K562 (cell line): ENCODE data around the gene SLC39A3. TPM values are rescaled to one million over a fixed set of nuclear protein-coding genes. Genes with fewer than 3 reads are reported as not detected.

Source experiments
- ATAC-seq: fragments of 200-7000 bp; cut with Tn5 transposase; 3 replicates; pipeline ENCODE4 v1.9.1; 2020; ENCODE audit warnings: moderate library complexity
- BruUV-seq: library from RNA; stranded (reverse); fragments of 400-500 nt; replicated peaks from 2 replicates; lab custom pipeline; 2021; lab: Mats Ljungman, UMichigan
- CTCF ChIA-PET: fragments of 300-600 bp; formaldehyde crosslinking; extraction: SDS; loops from one replicate; lab custom pipeline; 2021; ENCODE audit warnings: low intra/inter-chr PET ratio; lab: Yijun Ruan, JAX
- POLR2A ChIA-PET: fragments of 300-600, 350-650 bp; sonication (Branson Sonifier 250); formaldehyde crosslinking; extraction: SDS; loops from one replicate; lab custom pipeline; 2021; ENCODE audit warnings: antibody characterized with exemption, inconsistent platforms; lab: Yijun Ruan, JAX
- DNase-seq, 4 experiments: peaks; one replicate each; pipeline versions ENCODE4 v3.0.0 to v3.0.0-alpha.2; 2011 to 2018; ENCODE audit warnings: low spot score in 3 of 4, mixed read lengths in 3 of 4; ENCODE audit errors: extremely low read depth in 1 of 4
- FAIRE-seq: peaks from 2 replicates; lab custom pipeline; 2011; peaks lifted over from hg19 to GRCh38; lab: Jason Lieb, UNC
- H2AFZ ChIP-seq: 2 replicates; pipeline ENCODE4 v1.6.0; 2011; ENCODE audit warnings: low read depth, low read length, control low read depth, inconsistent platforms
- H3K27ac ChIP-seq: fragments of 200-600 bp; 3 replicates; pipeline ENCODE4 v1.8.0; 2011; ENCODE audit warnings: low read depth, mild to moderate bottlenecking, control low read depth, inconsistent platforms, low read length, moderate library complexity, mixed read lengths; ENCODE audit errors: extremely low read depth
- H3K27me3 ChIP-seq, 2 experiments: fragments of 300-600 bp in 1 of 2; 2 replicates in 1 of 2; 3 replicates in 1 of 2; pipeline versions ENCODE4 v1.6.0 to v1.8.0; 2011; ENCODE audit warnings: inconsistent platforms in 2 of 2, low read length in 2 of 2, mild to moderate bottlenecking in 1 of 2, mixed read lengths in 1 of 2, moderate library complexity in 1 of 2; ENCODE audit not compliant: control insufficient read depth in 2 of 2, insufficient read depth in 2 of 2
- H3K36me3 ChIP-seq: fragments of 300-600 bp; 3 replicates; pipeline ENCODE4 v1.8.0; 2011; ENCODE audit warnings: mild to moderate bottlenecking, low read length, inconsistent platforms; ENCODE audit not compliant: control insufficient read depth, insufficient read depth
- H3K4me1 ChIP-seq, 2 experiments: fragments of 200-600 bp in 1 of 2; replicated peaks in 1 of 2; 2 replicates in 1 of 2; 3 replicates in 1 of 2; pipeline versions ENCODE4 v1.5.1 to v1.8.0; 2011; ENCODE audit warnings: inconsistent platforms in 2 of 2, low read length in 2 of 2, mild to moderate bottlenecking in 1 of 2, mixed read lengths in 1 of 2, moderate library complexity in 1 of 2; ENCODE audit not compliant: control insufficient read depth in 2 of 2, insufficient read depth in 2 of 2
- H3K4me2 ChIP-seq: 2 replicates; pipeline ENCODE4 v1.6.1; 2011; ENCODE audit warnings: low read length, control low read depth, inconsistent platforms, mixed read lengths; ENCODE audit not compliant: insufficient read depth
- H3K4me3 ChIP-seq: fragments of 200-600 bp; sonication (generic), shearing (Covaris generic); 2 replicates; pipeline ENCODE4 v1.5.1; 2016; ENCODE audit warnings: control low read depth, inconsistent platforms
- H3K79me2 ChIP-seq: fragments of 200-600 bp; 3 replicates; pipeline ENCODE4 v1.8.0; 2011; ENCODE audit warnings: low read length, inconsistent platforms; ENCODE audit not compliant: control insufficient read depth, insufficient read depth
- H3K9ac ChIP-seq, 2 experiments: 2 replicates each; pipeline versions ENCODE4 v1.6.0 to v1.6.1; 2011; ENCODE audit warnings: low read depth in 2 of 2, low read length in 2 of 2, control low read depth in 1 of 2, inconsistent platforms in 1 of 2, mild to moderate bottlenecking in 1 of 2, mixed read lengths in 1 of 2; ENCODE audit not compliant: insufficient read depth in 1 of 2
- H3K9me1 ChIP-seq: one replicate; pipeline ENCODE4 v1.6.0; 2011; ENCODE audit warnings: inconsistent platforms, mild to moderate bottlenecking, low read length, moderate library complexity; ENCODE audit not compliant: control insufficient read depth, insufficient read depth
- H3K9me3 ChIP-seq: replicated peaks from 2 replicates; pipeline ENCODE4 v1.5.1; 2011; ENCODE audit warnings: low read depth, low read length, inconsistent platforms; ENCODE audit not compliant: control insufficient read depth, insufficient read depth
- H4K20me1 ChIP-seq: replicated peaks from 2 replicates; pipeline ENCODE4 v1.6.1; 2011; ENCODE audit warnings: low read length, inconsistent platforms, mixed read lengths; ENCODE audit not compliant: control insufficient read depth, insufficient read depth
- CEBPB ChIP-seq: fragments of 450-650 bp; IDR thresholded peaks from 2 replicates; pipeline ENCODE4 v1.6.1; 2016; ENCODE audit warnings: missing genetic modification characterization, missing compliant biosample characterization
- FOXP1 ChIP-seq: sonication (generic); formaldehyde crosslinking; IDR thresholded peaks from 2 replicates; pipeline ENCODE4 v1.8.0; 2022; ENCODE audit warnings: mild to moderate bottlenecking, missing genetic modification reagents
- HDAC8 ChIP-seq: fragments of 450-650 bp; IDR thresholded peaks from 2 replicates; pipeline ENCODE4 v1.6.1; 2016; ENCODE audit warnings: mild to moderate bottlenecking, missing genetic modification characterization, moderate library complexity, missing compliant biosample characterization
- NBN ChIP-seq: fragments of 450-650 bp; IDR thresholded peaks from 2 replicates; pipeline ENCODE4 v1.6.1; 2016; ENCODE audit warnings: low read depth, mild to moderate bottlenecking
- RBM39 ChIP-seq: fragments of 200-400 bp; formaldehyde crosslinking; optimal IDR thresholded peaks from 2 replicates; pipeline ENCODE3; 2018; ENCODE audit warnings: low read depth, low read length
- ZMIZ1 ChIP-seq, 2 experiments: fragments of 150-350 bp in 1 of 2; IDR thresholded peaks; 2 replicates each; pipeline ENCODE4 v1.6.1; 2012 to 2016; ENCODE audit warnings: low read depth in 2 of 2, low read length in 2 of 2, mild to moderate bottlenecking in 1 of 2, moderate library complexity in 1 of 2
- ZNF274 ChIP-seq: IDR thresholded peaks from 2 replicates; pipeline ENCODE4 v1.6.1; 2011; ENCODE audit warnings: low read depth, mild to moderate bottlenecking, low read length, moderate library complexity, borderline replicate concordance
- ZNF398 ChIP-seq: fragments of 250-450 bp; sonication (Bioruptor Pico); IDR thresholded peaks from 2 replicates; pipeline ENCODE4 v1.8.0; 2021; ENCODE audit warnings: moderate library complexity, mild to moderate bottlenecking, inconsistent platforms
- ZNF707 ChIP-seq: fragments of 250-450 bp; sonication (Bioruptor Pico); conservative IDR thresholded peaks from 2 replicates; pipeline ENCODE4 v1.8.0; 2022; ENCODE audit warnings: inconsistent platforms, mild to moderate bottlenecking, moderate library complexity
- WGBS: fragments of 100-300 bp; shearing (Covaris generic); methylation state at CpG from one replicate; pipeline ENCODE4 v1.1.6; 2016; ENCODE audit warnings: low coverage, mixed read lengths; ENCODE audit not compliant: insufficient coverage; ENCODE audit errors: missing lambda C conversion rate; 5-methylcytosine and 5-hydroxymethylcytosine counted together
- in situ Hi-C: fragments of 300-500 bp; cut with MboI; formaldehyde crosslinking; loops from 4 replicates; pipeline ENCODE4 v1.15.0; 2018; ENCODE audit warnings: inconsistent platforms, mixed read lengths
- intact Hi-C: fragments of 100-400 bp; cut with micrococcal nuclease; formaldehyde crosslinking; loops from 2 replicates; pipeline ENCODE4 v1.14.2; 2022
- polyA plus RNA-seq, 8 experiments: library from polyadenylated mRNA; depleted of rRNA in 4 of 8; stranded (reverse) in 5 of 8; unstranded in 3 of 8; fragments of >200 nt; fragmentation: Nextera tagmentation in 2 of 8; fragmentation: Illumina TruSeq in 1 of 8; extraction: Ambion mirVana in 2 of 8; extraction: Trizol in 1 of 8; gene quantifications; 2 replicates each; pipeline versions ENCODE4 v1.2.1 to v1.2.3, GENCODE V29; 2011 to 2014; ENCODE audit warnings: inconsistent platforms in 1 of 8, missing spikeins in 1 of 8
- total RNA-seq, 7 experiments: library from RNA; depleted of rRNA in 6 of 7; stranded (reverse); fragments of >200 nt in 6 of 7; fragmentation: Illumina TruSeq in 2 of 7; extraction: Trizol in 2 of 7; gene quantifications; 2 replicates each; pipeline versions ENCODE4 v1.2.1 to v1.2.3, GENCODE V29; 2011 to 2021; ENCODE audit warnings: low replicate concordance in 1 of 7
- TF ChIP-seq, protein P1 (sequence below): sonication (generic); formaldehyde crosslinking; IDR thresholded peaks from 2 replicates; pipeline ENCODE4 v1.8.1; 2023; ENCODE audit warnings: mild to moderate bottlenecking, missing genetic modification reagents, moderate library complexity

Gene SLC39A3
- total and polyA plus RNA-seq, 9 of the 15 experiments (the other 6 are each of a cell fraction or from before 2014, with no cell fraction given) = 2.3 to 215 (median 127) TPM

GRCh38 chr19:2686360-2686759, 53.5 kb downstream of the SLC39A3 start:
- Histone ChIP-seq H3K79me2 (no peaks in the 10 kb centered on the region), H4K20me1 (no peaks in the 10 kb centered on the region)
- DNase-seq = no peak
- TF ChIP-seq CEBPB (tag) = no peak
- TF ChIP-seq ZMIZ1 (IDR thresholded peaks at IDR 0.05; ENCODE audit: low read depth in 2 of 2, low read length in 2 of 2) = no peak
- no peak for TF ChIP-seq FOXP1 (CRISPR knock-in tag)
- no peak for TF ChIP-seq RBM39
- TF ChIP-seq, protein P1, sequence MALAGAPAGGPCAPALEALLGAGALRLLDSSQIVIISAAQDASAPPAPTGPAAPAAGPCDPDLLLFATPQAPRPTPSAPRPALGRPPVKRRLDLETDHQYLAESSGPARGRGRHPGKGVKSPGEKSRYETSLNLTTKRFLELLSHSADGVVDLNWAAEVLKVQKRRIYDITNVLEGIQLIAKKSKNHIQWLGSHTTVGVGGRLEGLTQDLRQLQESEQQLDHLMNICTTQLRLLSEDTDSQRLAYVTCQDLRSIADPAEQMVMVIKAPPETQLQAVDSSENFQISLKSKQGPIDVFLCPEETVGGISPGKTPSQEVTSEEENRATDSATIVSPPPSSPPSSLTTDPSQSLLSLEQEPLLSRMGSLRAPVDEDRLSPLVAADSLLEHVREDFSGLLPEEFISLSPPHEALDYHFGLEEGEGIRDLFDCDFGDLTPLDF (CRISPR knock-in tag) = no peak
- TF ChIP-seq NBN = no peak
- no peak for TF ChIP-seq ZNF398 (CRISPR knock-in tag)
- no peak for TF ChIP-seq HDAC8 (tag)
- TF ChIP-seq ZNF707 (CRISPR knock-in tag) = no peak
- no peak for TF ChIP-seq ZNF274
- TF ChIP-seq, all 486 proteins: peak for 0
- Histone ChIP-seq H3K4me2 (no peak overlapping the region), H3K27ac (no peak overlapping the region), H3K9me3 (no peaks in the 10 kb centered on the region), H3K4me1 (peaks cover 0 to 9% of the 10 kb centered on the region in 2 experiments; a peak in 1 of 5 replicates), H3K9ac (no peak overlapping the region), H3K36me3 (no peaks in the 10 kb centered on the region), H3K4me3 (no peak overlapping the region), H2AFZ (no peak overlapping the region), H3K27me3 (peaks cover 15 to 66% of the 10 kb centered on the region in 2 experiments), H3K9me1 (no peaks in the 10 kb centered on the region)
- no TSS peak for BruUV-seq
- POLR2A ChIA-PET = no interaction called here
- ATAC-seq (no peak), FAIRE-seq (no peak)
- 33% methylated on average over 17 of the region's 17 CpGs for WGBS
- in situ Hi-C loops = no loop called here
- intact Hi-C loops = no loop called here
- CTCF ChIA-PET = interaction anchor here (0.6 kb wide), 1 partner anchor 67 kb away, joined by 3 read pairs; no protein-coding TSS in a partner anchor
